Measurements from ENCODE around the gene TAX1BP3.

Gene TAX1BP3

GRCh38 chr17:3657874-3658783 lies 10.2 kb downstream of the TAX1BP3 start:
- no peak for DNase-seq

DNA sequence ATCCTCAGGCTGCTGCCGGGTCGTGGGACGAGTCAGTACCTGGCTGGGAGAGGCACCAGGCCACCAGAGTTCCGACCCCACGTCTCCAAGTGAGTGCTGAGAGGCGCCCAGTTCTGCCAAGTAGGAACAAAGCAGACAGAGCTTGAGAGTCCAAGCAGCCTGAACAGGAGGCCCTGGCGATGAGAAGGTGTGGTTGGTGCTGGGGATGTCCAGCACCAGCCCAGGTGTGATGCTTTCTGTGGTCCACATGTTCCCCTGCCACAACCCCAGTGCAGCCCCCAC lies 10.8 kb downstream of the TAX1BP3 start:
- DNase-seq: no peak

DNA sequence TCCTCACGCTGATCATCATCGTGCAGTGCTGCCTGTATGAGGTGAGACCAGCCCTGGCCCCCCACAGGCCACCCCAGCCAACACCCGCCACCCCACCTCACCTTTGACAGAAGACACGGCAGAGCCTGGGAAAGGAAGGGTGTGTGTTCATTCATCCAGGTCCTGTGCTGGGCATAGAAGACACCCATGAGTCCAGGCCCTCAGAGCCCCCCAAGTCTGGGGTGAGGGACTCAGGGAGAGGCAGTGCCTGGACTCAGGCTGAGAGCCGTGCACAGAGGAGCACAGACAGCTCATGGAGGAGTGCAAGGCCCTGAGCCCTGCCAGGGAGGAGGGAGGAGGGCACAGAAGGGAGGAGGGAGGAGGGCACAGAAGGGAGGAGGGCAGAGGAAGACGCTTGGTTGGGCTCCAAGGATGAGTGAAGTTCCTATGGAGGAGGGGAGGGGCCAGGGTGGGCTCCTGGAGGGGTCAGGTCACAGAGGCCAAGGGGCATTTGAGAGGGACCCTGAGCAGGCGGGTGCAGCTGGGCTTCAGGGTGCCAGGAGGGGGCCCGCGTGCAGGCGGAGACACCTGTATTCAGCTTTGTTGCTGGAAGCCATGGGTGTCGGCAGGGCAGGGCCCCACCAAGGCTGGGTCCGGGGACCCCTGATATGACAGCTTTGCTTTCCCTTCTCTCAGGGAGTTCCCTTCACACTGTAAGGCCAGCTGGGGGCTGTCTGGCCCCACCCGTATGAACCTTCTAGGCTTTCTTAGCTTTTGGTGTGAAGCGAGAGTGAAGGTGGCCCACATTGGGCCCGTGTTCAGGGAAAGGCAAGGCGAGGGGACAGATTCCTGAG lies 11.4 kb downstream of the TAX1BP3 start:
- DNase-seq: no peak

DNA sequence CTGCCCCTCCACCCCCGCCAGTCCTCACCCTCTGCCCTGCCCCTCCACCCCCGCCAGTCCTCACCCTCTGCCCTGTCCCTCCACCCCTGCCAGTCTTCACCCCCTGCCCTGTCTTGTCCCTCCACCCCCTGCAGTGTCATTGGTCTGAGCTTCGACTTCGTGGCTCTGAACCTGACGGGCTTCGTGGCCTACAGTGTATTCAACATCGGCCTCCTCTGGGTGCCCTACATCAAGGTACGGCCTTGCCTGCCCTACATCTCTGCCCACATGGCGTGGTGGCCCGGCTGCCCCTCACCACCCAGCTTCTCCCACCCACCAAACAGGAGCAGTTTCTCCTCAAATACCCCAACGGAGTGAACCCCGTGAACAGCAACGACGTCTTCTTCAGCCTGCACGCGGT lies 12.0 kb downstream of the TAX1BP3 start:
- no peak for DNase-seq

DNA sequence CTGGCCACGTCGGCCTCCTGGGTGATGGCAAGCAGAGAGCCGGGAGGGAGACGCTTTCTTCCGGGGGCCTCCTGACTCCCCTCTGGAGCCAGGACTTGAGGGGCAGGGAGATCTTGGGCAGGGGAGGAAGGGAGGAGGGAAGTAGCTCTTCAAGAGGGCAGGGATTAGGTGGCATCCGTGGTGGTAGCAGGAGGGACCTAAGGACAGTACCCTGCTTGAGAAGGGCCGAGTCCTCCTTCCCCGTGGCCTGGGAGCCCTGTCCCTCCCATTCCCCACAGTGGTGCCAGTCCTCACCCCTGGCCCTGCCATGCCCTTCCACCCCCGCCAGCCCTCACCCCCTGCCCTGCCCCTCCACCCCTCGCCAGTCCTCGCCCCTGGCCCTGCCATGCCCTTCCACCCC lies 12.6 kb downstream of the TAX1BP3 start:
- no peak for DNase-seq

- peak; percentile 28 for DNase-seq
These were observed 20.4 kb downstream of the TAX1BP3 start for GRCh38 chr17:3647769-3648555.

GRCh38 chr17:3647251-3647650 lies 21.1 kb downstream of the TAX1BP3 start:
- DNase-seq: no peak

GRCh38 chr17:3645310-3645709 lies 23.1 kb downstream of the TAX1BP3 start:
- DNase-seq: no peak

DNA sequence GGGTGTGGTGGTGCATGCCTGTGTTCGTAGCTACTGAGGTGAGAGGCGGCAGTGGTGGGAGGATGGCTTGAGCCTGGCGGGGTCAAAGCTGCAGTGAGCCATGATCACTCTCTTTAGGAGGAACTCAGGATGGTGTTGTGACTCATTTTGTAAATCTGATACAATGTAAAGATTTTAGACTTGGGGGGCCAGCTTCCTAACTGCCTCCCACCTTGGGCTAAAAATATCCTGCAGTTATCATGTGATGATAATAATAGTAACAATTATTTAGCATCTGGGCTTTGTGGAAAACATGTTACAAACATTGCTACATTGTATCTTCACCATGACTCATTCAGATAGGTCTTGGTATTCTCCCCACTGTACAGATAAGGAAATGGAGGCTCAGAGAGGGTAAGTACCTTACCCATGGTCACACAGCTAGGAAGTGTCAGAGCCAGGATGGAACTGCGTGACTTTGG lies 24.5 kb downstream of the TAX1BP3 start:
- no peak for DNase-seq

- DNase-seq: no peak
These were observed 26.5 kb downstream of the TAX1BP3 start for GRCh38 chr17:3641717-3642486.

DNA sequence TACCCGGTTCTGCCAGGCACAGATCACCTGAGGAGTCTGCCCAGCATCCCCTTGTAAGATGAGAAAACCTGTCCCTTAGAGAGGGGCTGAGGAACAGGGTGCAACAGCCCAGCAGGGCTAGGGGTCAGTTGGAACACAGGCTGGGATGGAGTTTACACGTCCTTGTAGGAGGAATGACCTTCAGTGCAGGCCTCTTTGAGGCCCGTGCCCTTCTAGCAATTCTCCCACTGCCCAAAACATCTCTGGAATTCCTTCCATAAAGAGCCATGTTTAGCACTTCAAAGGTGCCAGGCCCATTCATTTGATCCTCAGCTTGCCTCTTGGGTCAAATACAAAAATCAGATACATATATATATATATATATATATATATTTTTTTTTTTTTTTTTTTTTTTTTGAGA lies 27.4 kb downstream of the TAX1BP3 start:
- no peak for DNase-seq

GRCh38 chr17:3639981-3640596 lies 28.3 kb downstream of the TAX1BP3 start:
- no peak for DNase-seq

GRCh38 chr17:3636908-3637373 lies 31.4 kb downstream of the TAX1BP3 start:
- no peak for DNase-seq

- peak; percentile 94 for DNase-seq
These were observed 32.0 kb downstream of the TAX1BP3 start, which contains the start of the genes CTNS and SHPK for GRCh38 chr17:3636154-3636907. CTNS (plus strand) TSS chr17:3636760; CDS start chr17:3640207, 3,447 bp downstream. SHPK (minus strand) TSS chr17:3636250; CDS start chr17:3636219, 31 bp downstream.

DNA sequence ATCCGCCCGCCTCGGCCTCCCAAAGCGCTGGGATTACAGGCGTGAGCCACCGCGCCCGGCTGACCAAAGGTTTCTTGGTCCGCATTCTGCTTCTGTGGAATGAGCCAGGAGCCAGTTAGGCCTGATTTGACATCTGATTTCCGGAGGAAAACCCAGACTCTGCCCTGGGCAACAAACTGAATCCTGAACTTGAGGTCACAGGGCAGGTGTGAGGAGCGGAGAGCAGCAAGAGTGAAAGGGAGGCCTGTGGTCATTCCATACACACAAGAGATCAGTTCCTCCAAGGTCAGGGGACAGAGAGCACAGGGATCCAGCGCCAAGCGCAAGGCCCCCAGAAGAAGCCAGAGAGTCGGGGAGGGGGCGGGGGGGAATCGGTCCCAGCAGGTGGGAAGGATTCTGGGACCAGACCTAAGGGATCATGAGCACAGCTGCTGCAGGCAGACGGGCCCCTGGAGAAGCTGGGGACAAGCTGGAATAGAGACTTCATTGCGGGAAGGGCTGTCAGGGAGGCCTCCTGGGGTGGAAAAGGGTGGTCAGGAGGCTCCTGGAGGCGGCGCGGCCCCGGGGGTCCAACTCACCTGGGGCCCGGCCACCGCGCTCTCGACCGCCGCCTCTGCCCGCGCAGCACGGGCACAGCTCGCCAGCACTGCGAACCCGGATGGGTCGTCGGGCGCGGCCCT lies 32.8 kb downstream of the TAX1BP3 start:
- no peak for DNase-seq

DNA sequence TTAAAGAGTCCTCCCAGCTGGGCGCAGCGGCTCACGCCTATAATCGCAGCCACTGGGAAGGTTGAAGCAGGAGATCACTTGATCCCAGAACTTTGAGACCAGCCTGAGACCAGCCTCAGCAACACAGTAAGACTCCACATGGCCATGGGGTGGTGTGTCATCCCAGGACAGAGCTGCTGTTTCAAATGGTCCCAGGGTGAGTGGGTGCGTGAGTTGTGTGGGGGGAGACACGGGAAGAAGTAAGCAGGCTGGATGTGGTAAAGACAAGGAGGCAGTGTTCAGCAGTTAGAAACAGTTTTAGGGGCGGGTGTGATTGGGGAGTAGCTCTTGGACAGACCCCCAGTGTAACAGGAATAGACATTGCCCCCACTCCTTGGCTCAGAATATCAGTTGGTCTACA lies 36.1 kb downstream of the TAX1BP3 start:
- DNase-seq: no peak

DNA sequence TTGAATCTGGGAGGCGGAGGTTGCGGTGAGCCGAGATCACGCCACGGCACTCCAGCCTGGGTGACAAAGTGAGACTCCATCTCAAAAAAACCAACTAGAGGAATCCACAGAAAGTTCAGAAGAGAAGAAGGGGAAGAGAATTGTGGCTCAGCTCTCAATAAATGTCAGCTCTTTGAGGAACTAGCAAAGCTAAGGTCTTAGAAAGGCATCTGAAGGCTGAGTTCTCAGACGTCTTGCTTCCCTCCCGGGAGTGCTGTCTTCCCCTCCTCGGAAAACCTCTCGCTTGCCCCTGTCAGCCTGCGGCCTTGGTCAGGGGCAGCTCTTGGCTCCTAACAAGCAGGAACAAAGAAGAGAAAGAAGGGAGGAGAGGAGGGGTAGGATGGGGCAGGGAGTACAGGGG lies 37.6 kb downstream of the TAX1BP3 start:
- no peak for DNase-seq

- no peak for DNase-seq
These were observed 40.6 kb downstream of the TAX1BP3 start for GRCh38 chr17:3627769-3628167.

DNA sequence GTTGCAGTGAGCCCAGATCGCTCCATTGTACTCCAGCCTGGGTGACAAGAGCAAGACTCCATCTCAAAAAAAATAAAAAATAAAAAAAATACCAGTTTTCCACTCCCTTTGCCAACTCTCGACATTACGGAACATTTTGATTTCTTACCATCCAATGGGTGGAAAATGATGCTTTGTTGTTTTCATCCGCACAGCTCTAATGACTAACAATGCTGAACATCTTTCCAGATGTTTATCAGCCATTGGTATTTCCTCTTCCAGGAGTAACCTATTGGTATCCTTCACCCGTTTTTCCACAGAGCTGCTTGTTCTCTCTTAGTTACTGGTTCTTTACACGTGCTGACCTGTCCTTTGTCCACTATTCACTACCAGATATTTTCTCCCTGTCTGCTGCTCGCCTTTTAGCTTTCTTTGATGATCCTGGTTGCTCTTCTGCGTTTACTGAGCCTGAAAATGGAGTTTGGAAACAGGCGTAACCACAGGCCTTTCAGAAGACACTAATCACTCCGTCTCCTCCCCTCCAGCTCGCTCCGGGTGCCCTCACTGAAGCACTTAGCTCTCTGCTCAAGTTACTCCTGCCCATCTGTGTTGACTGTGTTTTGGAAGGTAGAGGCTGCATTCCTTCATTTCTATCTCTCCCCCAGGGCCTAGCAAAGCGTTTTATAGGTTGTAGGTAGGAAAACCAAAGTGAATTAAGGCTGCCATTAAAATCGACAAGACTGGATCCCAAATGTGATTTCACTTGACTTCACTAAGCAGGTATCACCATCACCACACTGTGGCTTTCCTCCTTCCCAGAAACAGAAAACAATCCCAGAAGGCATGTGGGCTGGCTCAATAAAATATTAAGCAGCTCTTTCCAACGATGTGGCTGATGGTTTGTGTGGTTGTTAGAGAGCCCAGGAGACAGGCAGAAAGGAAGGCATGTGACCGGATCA lies 41.3 kb downstream of the TAX1BP3 start:
- no peak for DNase-seq
